Transverse colon (tissue), 4 donors: Measurements from ENCODE around the gene MVP.

Experiments
- CTCF ChIP-seq, 5 experiments: fragments of 200-600 bp in 3 of 5; fragments of 450-650 bp in 2 of 5; sonication (generic) in 3 of 5; IDR thresholded peaks; 1 replicate in 2 of 5; 2 replicates in 3 of 5; pipeline ENCODE4 v1.5.1; 2016 to 2017; ENCODE audit warnings: antibody characterized with exemption in 5 of 5, inconsistent platforms in 3 of 5, mild to moderate bottlenecking in 2 of 5, moderate library complexity in 1 of 5
- EP300 ChIP-seq: sonication (generic); formaldehyde crosslinking; IDR thresholded peaks from one replicate; pipeline ENCODE4 v1.6.1; 2017; ENCODE audit warnings: antibody characterized with exemption, low read depth
- POLR2A ChIP-seq: fragments of 450-650 bp; IDR thresholded peaks from one replicate; pipeline ENCODE4 v1.6.1; 2016; ENCODE audit warnings: antibody characterized with exemption, mild to moderate bottlenecking, moderate library complexity
- POLR2AphosphoS5 ChIP-seq, 3 donors: sonication (generic); formaldehyde crosslinking; IDR thresholded peaks; one replicate each; pipeline ENCODE4 v1.6.1; 2016; ENCODE audit warnings: antibody characterized with exemption in 3 of 3

GRCh38 chr16:29824589-29825144 lies 4.4 kb downstream of the MVP start:
- no peak for TF ChIP-seq CTCF (IDR thresholded peaks at IDR 0.05)
- no peak for TF ChIP-seq POLR2A
- TF ChIP-seq EP300: no peak
- no peak for TF ChIP-seq POLR2AphosphoS5 (IDR thresholded peaks at IDR 0.05)
